HepG2 (cell line): ENCODE measurements around the gene TUBB. TPM values are rescaled to one million over a fixed set of nuclear protein-coding genes. Genes with fewer than 3 reads are reported as not detected.

Experiments used
- CBX5 ChIP-seq: sonication (generic); formaldehyde crosslinking; IDR thresholded peaks from 2 replicates; pipeline ENCODE4 v1.4.0; 2020; ENCODE audit warnings: missing genetic modification reagents, borderline replicate concordance
- ISL2 ChIP-seq: sonication (generic); formaldehyde crosslinking; IDR thresholded peaks from 2 replicates; pipeline ENCODE4 v1.5.0; 2020; ENCODE audit warnings: missing genetic modification reagents
- KLF9 ChIP-seq: IDR thresholded peaks from 2 replicates; pipeline ENCODE4 v1.6.1; 2016; ENCODE audit warnings: low read depth
- MAZ ChIP-seq, 2 experiments: sonication (generic) in 1 of 2; formaldehyde crosslinking in 1 of 2; IDR thresholded peaks; 2 replicates each; pipeline versions ENCODE4 v1.5.0 to v1.6.1; 2012 to 2020; ENCODE audit warnings: low read depth in 2 of 2, mild to moderate bottlenecking in 2 of 2, borderline replicate concordance in 1 of 2, improper control_type of control experiment in 1 of 2, low read length in 1 of 2, missing genetic modification reagents in 1 of 2, moderate library complexity in 1 of 2
- MTA3 ChIP-seq: sonication (generic); formaldehyde crosslinking; IDR thresholded peaks from 2 replicates; pipeline ENCODE4 v1.4.0; 2020; ENCODE audit warnings: missing genetic modification reagents
- NPAS2 ChIP-seq: sonication (generic); formaldehyde crosslinking; IDR thresholded peaks from 2 replicates; pipeline ENCODE4 v1.8.0; 2022; ENCODE audit warnings: mild to moderate bottlenecking, missing genetic modification reagents, borderline replicate concordance
- PITX1 ChIP-seq: sonication (generic); formaldehyde crosslinking; IDR thresholded peaks from 2 replicates; pipeline ENCODE4 v1.5.1; 2020; ENCODE audit warnings: mild to moderate bottlenecking, missing genetic modification reagents
- PTBP1 ChIP-seq: fragments of 200-400 bp; formaldehyde crosslinking; IDR thresholded peaks from 2 replicates; pipeline ENCODE4 v1.6.1; 2018; ENCODE audit warnings: low read length, low read depth; ENCODE audit not compliant: poor library complexity, severe bottlenecking
- SMARCE1 ChIP-seq: fragments of 450-650 bp; IDR thresholded peaks from 2 replicates; pipeline ENCODE4 v1.6.1; 2017; ENCODE audit warnings: borderline replicate concordance
- U2AF2 ChIP-seq: fragments of 200-400 bp; formaldehyde crosslinking; IDR thresholded peaks from 2 replicates; pipeline ENCODE4 v1.6.1; 2017; ENCODE audit warnings: low read depth, mild to moderate bottlenecking, low read length
- ZNF30 ChIP-seq: sonication (generic); formaldehyde crosslinking; IDR thresholded peaks from 2 replicates; pipeline ENCODE4 v1.5.0; 2020; ENCODE audit warnings: mild to moderate bottlenecking, missing genetic modification reagents
- ZNF460 ChIP-seq: sonication (generic); formaldehyde crosslinking; IDR thresholded peaks from 2 replicates; pipeline ENCODE4 v1.5.1; 2020; ENCODE audit warnings: missing genetic modification reagents, mild to moderate bottlenecking, borderline replicate concordance
- ZNF607 ChIP-seq: sonication (generic); formaldehyde crosslinking; IDR thresholded peaks from 2 replicates; pipeline ENCODE4 v1.5.1; 2020; ENCODE audit warnings: missing genetic modification reagents, mild to moderate bottlenecking, borderline replicate concordance
- ZNF737 ChIP-seq: sonication (generic); formaldehyde crosslinking; IDR thresholded peaks from 2 replicates; pipeline ENCODE4 v1.5.0; 2020; ENCODE audit warnings: missing genetic modification reagents, mild to moderate bottlenecking, borderline replicate concordance
- polyA plus RNA-seq, 8 experiments: library from polyadenylated mRNA; depleted of rRNA in 3 of 8; stranded (reverse) in 7 of 8; unstranded in 1 of 8; fragments of >200 nt; fragmentation: Illumina TruSeq in 4 of 8; extraction: Trizol in 4 of 8; gene quantifications; 2 replicates each; pipeline versions ENCODE4 v1.2.1 to v1.2.3, GENCODE V29; 2011 to 2016; ENCODE audit warnings: low read depth in 4 of 8, missing spikeins in 1 of 8, mixed read lengths in 1 of 8; ENCODE audit not compliant: insufficient read depth in 1 of 8
- total RNA-seq, 5 experiments: library from RNA; depleted of rRNA; stranded (reverse); fragments of >200 nt; fragmentation: Illumina TruSeq; extraction: Trizol; gene quantifications; 2 replicates each; pipeline ENCODE4 v1.2.3, GENCODE V29; 2016; ENCODE audit warnings: low read depth in 1 of 5
- TF ChIP-seq, protein P1 (sequence below): sonication (generic); formaldehyde crosslinking; IDR thresholded peaks from 2 replicates; pipeline ENCODE4 v1.4.0; 2020; ENCODE audit warnings: mild to moderate bottlenecking, missing genetic modification reagents
- TF ChIP-seq, protein P2 (sequence below): sonication (generic); formaldehyde crosslinking; IDR thresholded peaks from 2 replicates; pipeline ENCODE4 v1.4.0; 2020; ENCODE audit warnings: missing genetic modification reagents
- TF ChIP-seq, protein P3 (sequence below): sonication (generic); formaldehyde crosslinking; IDR thresholded peaks from 2 replicates; pipeline ENCODE4 v1.4.0; 2020; ENCODE audit warnings: mild to moderate bottlenecking, missing genetic modification reagents
- TF ChIP-seq, protein P4 (sequence below): sonication (generic); formaldehyde crosslinking; conservative IDR thresholded peaks from 2 replicates; pipeline ENCODE4 v1.4.0; 2020; ENCODE audit warnings: missing genetic modification reagents

TUBB gene
- total and polyA plus RNA-seq, 2 of the 13 experiments (the other 11 are each of a cell fraction or from before 2014, with no cell fraction given) = 911 to 1,163 TPM

DNA sequence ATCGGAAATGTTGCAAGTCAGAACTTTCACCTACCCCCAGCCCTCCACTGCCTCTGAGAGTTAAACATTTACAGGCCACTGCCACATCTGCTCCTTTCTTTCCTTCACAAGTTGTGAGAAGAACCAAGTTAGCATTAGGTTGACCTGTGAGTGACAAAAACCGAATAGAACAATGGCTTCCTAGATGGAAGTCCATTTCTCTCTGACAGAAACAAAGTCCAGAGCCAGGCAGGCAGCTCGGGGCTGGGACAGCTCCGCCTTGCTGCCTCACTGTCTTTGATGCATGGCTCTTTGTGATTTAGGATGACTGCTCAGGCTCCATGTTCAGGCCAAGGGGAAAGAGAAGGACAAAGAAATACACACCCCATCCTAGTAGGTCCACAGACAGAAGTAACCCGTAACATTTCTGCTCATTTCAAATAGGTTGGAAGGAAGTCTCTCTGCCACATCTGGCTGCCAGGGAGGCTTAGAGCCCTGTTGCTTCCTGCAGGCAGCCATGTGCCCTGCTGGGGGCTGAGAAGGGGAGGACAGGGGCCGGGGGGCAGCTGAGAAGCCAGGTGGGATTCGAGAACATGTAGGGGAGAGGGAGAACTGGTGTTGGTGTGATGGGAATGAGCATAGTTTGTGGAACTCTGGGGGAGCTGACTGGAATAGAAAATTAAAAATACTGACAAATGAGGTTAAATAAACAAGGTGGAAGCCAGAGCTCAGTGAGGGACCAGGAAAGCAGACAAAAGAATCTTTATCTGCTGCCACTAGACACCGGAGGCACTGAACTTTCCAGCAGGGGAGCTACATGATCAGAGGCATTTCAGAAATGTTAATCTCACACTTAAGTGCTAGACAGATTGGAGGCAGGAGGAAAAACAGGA lies 43.7 kb downstream of the TUBB start (continued):
- TF ChIP-seq, protein P1, sequence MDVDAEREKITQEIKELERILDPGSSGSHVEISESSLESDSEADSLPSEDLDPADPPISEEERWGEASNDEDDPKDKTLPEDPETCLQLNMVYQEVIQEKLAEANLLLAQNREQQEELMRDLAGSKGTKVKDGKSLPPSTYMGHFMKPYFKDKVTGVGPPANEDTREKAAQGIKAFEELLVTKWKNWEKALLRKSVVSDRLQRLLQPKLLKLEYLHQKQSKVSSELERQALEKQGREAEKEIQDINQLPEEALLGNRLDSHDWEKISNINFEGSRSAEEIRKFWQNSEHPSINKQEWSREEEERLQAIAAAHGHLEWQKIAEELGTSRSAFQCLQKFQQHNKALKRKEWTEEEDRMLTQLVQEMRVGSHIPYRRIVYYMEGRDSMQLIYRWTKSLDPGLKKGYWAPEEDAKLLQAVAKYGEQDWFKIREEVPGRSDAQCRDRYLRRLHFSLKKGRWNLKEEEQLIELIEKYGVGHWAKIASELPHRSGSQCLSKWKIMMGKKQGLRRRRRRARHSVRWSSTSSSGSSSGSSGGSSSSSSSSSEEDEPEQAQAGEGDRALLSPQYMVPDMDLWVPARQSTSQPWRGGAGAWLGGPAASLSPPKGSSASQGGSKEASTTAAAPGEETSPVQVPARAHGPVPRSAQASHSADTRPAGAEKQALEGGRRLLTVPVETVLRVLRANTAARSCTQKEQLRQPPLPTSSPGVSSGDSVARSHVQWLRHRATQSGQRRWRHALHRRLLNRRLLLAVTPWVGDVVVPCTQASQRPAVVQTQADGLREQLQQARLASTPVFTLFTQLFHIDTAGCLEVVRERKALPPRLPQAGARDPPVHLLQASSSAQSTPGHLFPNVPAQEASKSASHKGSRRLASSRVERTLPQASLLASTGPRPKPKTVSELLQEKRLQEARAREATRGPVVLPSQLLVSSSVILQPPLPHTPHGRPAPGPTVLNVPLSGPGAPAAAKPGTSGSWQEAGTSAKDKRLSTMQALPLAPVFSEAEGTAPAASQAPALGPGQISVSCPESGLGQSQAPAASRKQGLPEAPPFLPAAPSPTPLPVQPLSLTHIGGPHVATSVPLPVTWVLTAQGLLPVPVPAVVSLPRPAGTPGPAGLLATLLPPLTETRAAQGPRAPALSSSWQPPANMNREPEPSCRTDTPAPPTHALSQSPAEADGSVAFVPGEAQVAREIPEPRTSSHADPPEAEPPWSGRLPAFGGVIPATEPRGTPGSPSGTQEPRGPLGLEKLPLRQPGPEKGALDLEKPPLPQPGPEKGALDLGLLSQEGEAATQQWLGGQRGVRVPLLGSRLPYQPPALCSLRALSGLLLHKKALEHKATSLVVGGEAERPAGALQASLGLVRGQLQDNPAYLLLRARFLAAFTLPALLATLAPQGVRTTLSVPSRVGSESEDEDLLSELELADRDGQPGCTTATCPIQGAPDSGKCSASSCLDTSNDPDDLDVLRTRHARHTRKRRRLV (CRISPR knock-in tag) = peak; percentile 81; the same call in 1 of the 2 replicates
- TF ChIP-seq KLF9 (CRISPR knock-in tag) (peak; percentile 65; the same call in 1 of the 2 replicates), PITX1 (CRISPR knock-in tag) (peak; percentile 94), U2AF2 (no peak), ZNF737 (peak; percentile 86; the same call in 1 of the 2 replicates), SMARCE1 (no peak), PTBP1 (no peak), ZNF460 (CRISPR knock-in tag) (no peak), ISL2 (CRISPR knock-in tag) (peak; percentile 90), ZNF607 (CRISPR knock-in tag) (peak; percentile 64; the same call in 1 of the 2 replicates), MTA3 (CRISPR knock-in tag) (no peak), CBX5 (CRISPR knock-in tag) (peak; percentile 18; the same call in 1 of the 2 replicates), NPAS2 (CRISPR knock-in tag) (no peak), MAZ (IDR thresholded peaks at IDR 0.05; ENCODE audit: borderline replicate concordance, low read depth, low read length) (peak; percentile 51; the same call in 1 of the 2 replicates), MAZ (CRISPR knock-in tag; IDR thresholded peaks at IDR 0.05; ENCODE audit: low read depth) (peak; percentile 68; the same call in 1 of the 2 replicates), ZNF30 (CRISPR knock-in tag) (peak; percentile 63; the same call in 1 of the 2 replicates)
- TF ChIP-seq, protein P2, sequence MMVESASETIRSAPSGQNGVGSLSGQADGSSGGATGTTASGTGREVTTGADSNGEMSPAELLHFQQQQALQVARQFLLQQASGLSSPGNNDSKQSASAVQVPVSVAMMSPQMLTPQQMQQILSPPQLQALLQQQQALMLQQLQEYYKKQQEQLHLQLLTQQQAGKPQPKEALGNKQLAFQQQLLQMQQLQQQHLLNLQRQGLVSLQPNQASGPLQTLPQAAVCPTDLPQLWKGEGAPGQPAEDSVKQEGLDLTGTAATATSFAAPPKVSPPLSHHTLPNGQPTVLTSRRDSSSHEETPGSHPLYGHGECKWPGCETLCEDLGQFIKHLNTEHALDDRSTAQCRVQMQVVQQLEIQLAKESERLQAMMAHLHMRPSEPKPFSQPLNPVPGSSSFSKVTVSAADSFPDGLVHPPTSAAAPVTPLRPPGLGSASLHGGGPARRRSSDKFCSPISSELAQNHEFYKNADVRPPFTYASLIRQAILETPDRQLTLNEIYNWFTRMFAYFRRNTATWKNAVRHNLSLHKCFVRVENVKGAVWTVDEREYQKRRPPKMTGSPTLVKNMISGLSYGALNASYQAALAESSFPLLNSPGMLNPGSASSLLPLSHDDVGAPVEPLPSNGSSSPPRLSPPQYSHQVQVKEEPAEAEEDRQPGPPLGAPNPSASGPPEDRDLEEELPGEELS (CRISPR knock-in tag) = peak; percentile 97
- TF ChIP-seq, protein P3, sequence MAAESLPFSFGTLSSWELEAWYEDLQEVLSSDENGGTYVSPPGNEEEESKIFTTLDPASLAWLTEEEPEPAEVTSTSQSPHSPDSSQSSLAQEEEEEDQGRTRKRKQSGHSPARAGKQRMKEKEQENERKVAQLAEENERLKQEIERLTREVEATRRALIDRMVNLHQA (CRISPR knock-in tag) = no peak
- TF ChIP-seq, protein P4, sequence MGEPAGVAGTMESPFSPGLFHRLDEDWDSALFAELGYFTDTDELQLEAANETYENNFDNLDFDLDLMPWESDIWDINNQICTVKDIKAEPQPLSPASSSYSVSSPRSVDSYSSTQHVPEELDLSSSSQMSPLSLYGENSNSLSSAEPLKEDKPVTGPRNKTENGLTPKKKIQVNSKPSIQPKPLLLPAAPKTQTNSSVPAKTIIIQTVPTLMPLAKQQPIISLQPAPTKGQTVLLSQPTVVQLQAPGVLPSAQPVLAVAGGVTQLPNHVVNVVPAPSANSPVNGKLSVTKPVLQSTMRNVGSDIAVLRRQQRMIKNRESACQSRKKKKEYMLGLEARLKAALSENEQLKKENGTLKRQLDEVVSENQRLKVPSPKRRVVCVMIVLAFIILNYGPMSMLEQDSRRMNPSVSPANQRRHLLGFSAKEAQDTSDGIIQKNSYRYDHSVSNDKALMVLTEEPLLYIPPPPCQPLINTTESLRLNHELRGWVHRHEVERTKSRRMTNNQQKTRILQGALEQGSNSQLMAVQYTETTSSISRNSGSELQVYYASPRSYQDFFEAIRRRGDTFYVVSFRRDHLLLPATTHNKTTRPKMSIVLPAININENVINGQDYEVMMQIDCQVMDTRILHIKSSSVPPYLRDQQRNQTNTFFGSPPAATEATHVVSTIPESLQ (CRISPR knock-in tag) = 0 out of 2 replicates have a peak, but pooled peaks have one; percentile 62
